HL-60/S4 (cell line): ENCODE results near the gene GPAT3.

Source experiments
- in situ Hi-C: fragments of 300-500 bp; cut with MboI; formaldehyde crosslinking; loops from 2 replicates; pipeline ENCODE4 v1.14.3; 2022; ENCODE audit warnings: low sequenced_read_pairs

The GPAT3 gene

GRCh38 chr4:83639849-83640493 lies 104.1 kb downstream of the GPAT3 start:
- in situ Hi-C loops: loop anchor here (5.0 kb wide), 1 partner anchor 138 kb away; no protein-coding TSS in a partner anchor

GRCh38 chr4:83643036-83643435 lies 107.1 kb downstream of the GPAT3 start:
- in situ Hi-C loops: no loop called here

GRCh38 chr4:83644677-83645659 lies 109.1 kb downstream of the GPAT3 start:
- in situ Hi-C loops: no loop called here

- in situ Hi-C loops: no loop called here
These were observed 110.8 kb downstream of the GPAT3 start for GRCh38 chr4:83646538-83647239.

DNA sequence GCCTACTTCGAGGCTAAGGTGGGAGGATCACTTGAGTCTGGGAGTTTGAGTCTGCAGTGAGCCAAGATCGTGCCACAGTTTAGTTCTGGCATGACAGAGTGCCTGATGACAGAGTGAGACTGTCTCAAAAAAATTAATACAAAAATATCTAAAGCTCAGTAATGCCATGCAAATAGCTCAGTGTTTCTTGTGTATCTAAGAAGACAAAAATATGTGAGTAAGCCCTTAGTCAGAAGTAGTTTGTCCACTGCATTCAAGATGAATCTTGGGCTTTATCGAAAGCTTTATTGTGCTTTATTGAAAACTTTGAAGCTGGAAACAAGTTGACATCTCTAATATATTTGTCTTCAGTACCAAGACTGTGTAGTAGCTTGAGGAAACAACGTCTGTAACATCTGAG lies 115.9 kb downstream of the GPAT3 start:
- in situ Hi-C loops: loop anchor here (25.0 kb wide), 1 partner anchor 610 kb away; no protein-coding TSS in a partner anchor
